GM12873 (cell line): ENCODE measurements around the gene TLE7.

Source experiments
- CTCF ChIP-seq: IDR thresholded peaks from 2 replicates; pipeline ENCODE4 v1.5.1; 2012; ENCODE audit warnings: low read depth, mild to moderate bottlenecking, moderate library complexity, low read length, control low read depth; ENCODE audit not compliant: insufficient read depth; ENCODE audit errors: missing control alignments

Gene TLE7

DNA sequence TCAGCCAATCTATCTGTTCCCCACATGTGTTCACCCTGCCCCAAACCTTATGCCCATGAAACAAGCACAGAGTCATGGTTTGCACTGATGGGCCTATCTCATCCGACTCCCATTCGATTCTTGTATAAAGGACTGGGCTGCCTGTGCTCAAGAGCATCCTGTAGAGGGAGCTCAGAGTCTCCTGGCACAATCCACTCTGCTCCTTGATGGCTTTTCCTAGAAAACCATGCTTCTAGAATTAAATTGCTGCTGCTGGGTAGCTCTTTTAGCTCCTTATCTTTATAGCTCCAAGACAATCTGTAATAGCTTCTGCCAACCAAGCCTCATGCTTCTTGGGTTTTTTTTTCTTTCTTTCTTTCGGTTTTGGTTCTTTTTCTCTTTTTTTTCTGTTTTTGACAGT, 37.6 kb upstream of the TLE7 start:
- TF ChIP-seq CTCF = peak; percentile 53

DNA sequence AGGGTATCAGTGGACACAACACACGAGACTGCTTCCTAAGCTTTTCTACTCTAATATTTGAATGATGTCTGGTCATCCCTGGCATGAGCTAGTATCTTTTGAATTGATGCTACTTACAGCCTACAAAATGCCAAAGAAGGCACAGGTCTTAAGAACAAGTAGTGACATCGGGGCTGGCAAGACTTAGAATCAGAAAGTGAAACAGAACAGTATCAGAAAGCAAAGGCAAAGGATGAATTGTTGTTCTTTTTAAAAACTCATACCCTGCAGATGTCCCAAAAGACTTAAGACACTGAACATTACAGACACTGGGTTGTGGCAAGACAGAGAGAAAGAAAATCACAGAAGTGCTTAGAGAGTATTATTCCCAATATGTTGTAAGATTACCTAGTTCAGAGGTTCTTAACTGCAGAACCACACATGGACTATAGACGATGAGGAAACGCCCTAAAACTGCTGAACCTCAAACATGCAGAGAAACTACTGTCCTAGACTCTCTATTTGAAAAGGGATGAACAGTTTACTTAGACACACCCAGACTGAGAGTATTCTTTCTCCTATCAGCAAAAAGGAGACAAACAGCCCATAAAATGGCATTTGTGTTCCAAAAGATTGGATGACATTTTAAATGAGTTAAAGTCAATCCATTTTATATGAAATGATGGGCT, 34.7 kb upstream of the TLE7 start:
- no peak for TF ChIP-seq CTCF

GRCh38 chr16:71474864-71475263, 33.0 kb upstream of the TLE7 start:
- TF ChIP-seq CTCF = no peak

DNA sequence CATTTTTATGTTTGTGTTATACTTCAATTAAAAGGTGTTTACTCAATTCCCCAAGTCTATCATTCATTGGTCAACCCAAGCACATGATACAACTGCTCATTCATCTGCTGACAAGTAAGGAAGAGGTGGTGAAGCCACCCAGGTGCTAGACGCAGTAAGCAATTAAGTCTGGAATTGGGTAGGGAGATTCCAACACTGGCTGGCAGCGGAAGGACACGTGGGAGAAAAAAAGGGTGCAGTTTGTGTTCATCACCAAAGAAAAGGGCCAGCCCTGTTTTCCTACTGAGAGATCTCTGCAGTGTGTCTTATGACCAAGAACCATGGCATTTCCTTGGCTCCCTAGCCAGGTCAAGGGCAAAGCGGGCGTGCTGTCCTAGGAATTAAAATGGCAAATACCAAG, 32.0 kb upstream of the TLE7 start:
- TF ChIP-seq CTCF = no peak

- no peak for TF ChIP-seq CTCF
Observed at GRCh38 chr16:71472931-71473330, 31.1 kb upstream of the TLE7 start.

GRCh38 chr16:71472051-71472450, 30.2 kb upstream of the TLE7 start:
- TF ChIP-seq CTCF = no peak

- TF ChIP-seq CTCF = no peak
Observed at GRCh38 chr16:71467810-71468209, 26.0 kb upstream of the TLE7 start.

GRCh38 chr16:71464231-71464630, 22.4 kb upstream of the TLE7 start:
- TF ChIP-seq CTCF = no peak
